Measurements from ENCODE around the gene LRRC59.
"Not testable (repeated sequence)": the region's sequence is repeated elsewhere in the genome, so short reads cannot be mapped to it uniquely, and the experiment has no call there.

The LRRC59 gene

GRCh38 chr17:50424246-50424995, 27.1 kb upstream of the LRRC59 start:
- DNase-seq = no peak

- DNase-seq = no peak
Measured at GRCh38 chr17:50423553-50424159, 26.3 kb upstream of the LRRC59 start.

GRCh38 chr17:50422738-50423137, 25.4 kb upstream of the LRRC59 start:
- DNase-seq = no peak

- no peak for DNase-seq
Measured at GRCh38 chr17:50421308-50422051, 24.2 kb upstream of the LRRC59 start.

GRCh38 chr17:50420419-50421112, 23.2 kb upstream of the LRRC59 start:
- DNase-seq = no peak

GRCh38 chr17:50419577-50419976, 22.3 kb upstream of the LRRC59 start:
- not testable (repeated sequence) for DNase-seq

- DNase-seq = no peak
Measured at GRCh38 chr17:50414808-50415207, 17.5 kb upstream of the LRRC59 start.

GRCh38 chr17:50412188-50412732, 14.9 kb upstream of the LRRC59 start:
- DNase-seq = no peak

- DNase-seq = no peak
Measured at GRCh38 chr17:50407921-50408320, 10.6 kb upstream of the LRRC59 start.

GRCh38 chr17:50406578-50406977, 9.3 kb upstream of the LRRC59 start:
- no peak for DNase-seq

GRCh38 chr17:50405351-50405750, 8.0 kb upstream of the LRRC59 start:
- DNase-seq = not testable (repeated sequence)

GRCh38 chr17:50399591-50399990, 2.3 kb upstream of the LRRC59 start:
- DNase-seq = not testable (repeated sequence)

GRCh38 chr17:50398672-50399071, 1.3 kb upstream of the LRRC59 start:
- not testable (repeated sequence) for DNase-seq

- no peak for DNase-seq
Measured at GRCh38 chr17:50397919-50398285, 579 bp upstream of the LRRC59 start.

GRCh38 chr17:50396261-50397110, 837 bp downstream of the LRRC59 start:
- peak; percentile 36 for DNase-seq

GRCh38 chr17:50394711-50395110, 2.6 kb downstream of the LRRC59 start:
- no peak for DNase-seq

GRCh38 chr17:50393700-50394099, 3.6 kb downstream of the LRRC59 start:
- no peak for DNase-seq

GRCh38 chr17:50392621-50393020, 4.7 kb downstream of the LRRC59 start:
- DNase-seq = no peak

- DNase-seq = no peak
Measured at GRCh38 chr17:50389534-50389933, 7.8 kb downstream of the LRRC59 start.

GRCh38 chr17:50388728-50389127, 8.6 kb downstream of the LRRC59 start:
- DNase-seq = no peak

- no peak for DNase-seq
Measured at GRCh38 chr17:50386510-50386909, 10.8 kb downstream of the LRRC59 start.

GRCh38 chr17:50382931-50383330, 14.4 kb downstream of the LRRC59 start:
- DNase-seq = no peak
